GM12878 (cell line): ENCODE measurements around the gene PFKFB2. TPM values are rescaled to one million over a fixed set of nuclear protein-coding genes. Genes with fewer than 3 reads are reported as not detected.

Experiments used
- ATAC-seq: fragments of 200-7000 bp; cut with Tn5 transposase; 3 replicates; pipeline ENCODE4 v1.9.1; 2020; ENCODE audit warnings: mild to moderate bottlenecking, moderate library complexity
- BruUV-seq: library from RNA; stranded (reverse); fragments of 400-500 nt; replicated peaks from 2 replicates; lab custom pipeline; 2021; lab: Mats Ljungman, UMichigan
- CTCF ChIA-PET: fragments of 300-600 bp; sonication (Branson Sonifier 250); formaldehyde crosslinking; extraction: SDS; loops from one replicate; lab custom pipeline; 2021; ENCODE audit warnings: inconsistent platforms; lab: Yijun Ruan, JAX
- POLR2A ChIA-PET: fragments of 350-600 bp; formaldehyde crosslinking; extraction: SDS; loops from one replicate; lab custom pipeline; 2021; ENCODE audit warnings: inconsistent platforms; lab: Charles Lee
- RAD21 ChIA-PET: fragments of 300-600 bp; sonication (Branson Sonifier 250); formaldehyde crosslinking; loops from one replicate; lab custom pipeline; 2023; ENCODE audit warnings: antibody characterized with exemption; ENCODE audit not compliant: unreplicated experiment; lab: Charles Lee
- SMC1A ChIA-PET: fragments of 300-600 bp; sonication (Branson Sonifier 250); formaldehyde crosslinking; loops from one replicate; lab custom pipeline; 2023; ENCODE audit not compliant: unreplicated experiment, uncharacterized antibody; lab: Charles Lee
- DNase-seq: peaks from one replicate; pipeline ENCODE4 v3.0.0-alpha.2; 2011; ENCODE audit warnings: low read depth, low spot score
- FAIRE-seq: peaks from 3 replicates; lab custom pipeline; 2011; peaks lifted over from hg19 to GRCh38; lab: Jason Lieb, UNC
- H2AFZ ChIP-seq: 2 replicates; pipeline ENCODE4 v1.6.0; 2011; ENCODE audit warnings: low read depth, low read length, control low read depth; ENCODE audit not compliant: control insufficient read depth
- H3K27ac ChIP-seq: 2 replicates; pipeline ENCODE4 v1.5.1; 2011; ENCODE audit warnings: control low read depth; ENCODE audit not compliant: control insufficient read depth, insufficient read depth
- H3K27me3 ChIP-seq, 2 experiments: replicated peaks in 1 of 2; 2 replicates each; pipeline versions ENCODE4 v1.6.0 to v1.6.1; 2011; ENCODE audit warnings: low read length in 1 of 2; ENCODE audit not compliant: control insufficient read depth in 2 of 2, insufficient read depth in 2 of 2
- H3K36me3 ChIP-seq, 2 experiments: 2 replicates each; pipeline ENCODE4 v1.5.1; 2011; ENCODE audit warnings: low read length in 1 of 2; ENCODE audit not compliant: control insufficient read depth in 2 of 2, insufficient read depth in 2 of 2
- H3K4me1 ChIP-seq: 2 replicates; pipeline ENCODE4 v1.6.1; 2011; ENCODE audit warnings: mild to moderate bottlenecking, low read length, moderate library complexity, mixed read lengths; ENCODE audit not compliant: control insufficient read depth, insufficient read depth
- H3K4me2 ChIP-seq: 2 replicates; pipeline ENCODE4 v1.6.0; 2011; ENCODE audit warnings: control low read depth; ENCODE audit not compliant: control insufficient read depth, insufficient read depth
- H3K4me3 ChIP-seq: fragments of 200-600 bp; sonication (generic); 2 replicates; pipeline ENCODE4 v1.5.1; 2016
- H3K79me2 ChIP-seq: 2 replicates; pipeline ENCODE4 v1.6.0; 2011; ENCODE audit warnings: low read length; ENCODE audit not compliant: control insufficient read depth, insufficient read depth
- H3K9ac ChIP-seq: 2 replicates; pipeline ENCODE4 v1.8.0; 2011; ENCODE audit warnings: low read length, control low read depth, mixed read lengths; ENCODE audit not compliant: control insufficient read depth, insufficient read depth
- H3K9me3 ChIP-seq: replicated peaks from 3 replicates; pipeline ENCODE4 v1.5.1; 2011; ENCODE audit warnings: mild to moderate bottlenecking, low read length; ENCODE audit not compliant: control insufficient read depth, insufficient read depth
- H4K20me1 ChIP-seq: 2 replicates; pipeline ENCODE4 v1.6.0; 2011; ENCODE audit not compliant: control insufficient read depth, insufficient read depth
- E2F8 ChIP-seq: fragments of 450-650 bp; IDR thresholded peaks from 2 replicates; pipeline ENCODE4 v1.6.1; 2018; ENCODE audit warnings: mild to moderate bottlenecking, low read depth, moderate library complexity; ENCODE audit not compliant: partially characterized antibody
- ESRRA ChIP-seq: IDR thresholded peaks from 2 replicates; pipeline ENCODE4 v1.6.1; 2012; ENCODE audit warnings: mild to moderate bottlenecking, low read length, improper control_type of control experiment
- HDGF ChIP-seq: fragments of 450-650 bp; IDR thresholded peaks from 2 replicates; pipeline ENCODE4 v1.6.1; 2016; ENCODE audit warnings: antibody characterized with exemption
- IRF5 ChIP-seq: fragments of 450-650 bp; IDR thresholded peaks from 2 replicates; pipeline ENCODE4 v1.6.1; 2017; ENCODE audit warnings: borderline replicate concordance
- JUND ChIP-seq: IDR thresholded peaks from 2 replicates; pipeline ENCODE4 v1.6.1; 2012; ENCODE audit warnings: low read depth, mild to moderate bottlenecking, low read length, improper control_type of control experiment, moderate library complexity
- NFYA ChIP-seq: IDR thresholded peaks from 2 replicates; pipeline ENCODE4 v1.6.1; 2011; ENCODE audit warnings: low read depth, mild to moderate bottlenecking, low read length, improper control_type of control experiment, borderline replicate concordance
- RAD51 ChIP-seq: fragments of 450-650 bp; IDR thresholded peaks from 2 replicates; pipeline ENCODE4 v1.6.1; 2016; ENCODE audit warnings: moderate library complexity, mild to moderate bottlenecking, inconsistent platforms
- SRF ChIP-seq, 2 experiments: IDR thresholded peaks; 2 replicates each; pipeline ENCODE4 v1.6.1; 2011; ENCODE audit warnings: low read depth in 2 of 2, low read length in 2 of 2, mild to moderate bottlenecking in 1 of 2, moderate library complexity in 1 of 2
- WGBS: methylation state at CpG from one replicate; pipeline ENCODE4 v1.1.6; 2016; ENCODE audit warnings: low lambda C conversion rate; ENCODE audit not compliant: insufficient replicate concordance, insufficient coverage; ENCODE audit errors: missing lambda C conversion rate; 5-methylcytosine and 5-hydroxymethylcytosine counted together
- in situ Hi-C: fragments of 300-500 bp; cut with MboI; formaldehyde crosslinking; loops from 9 replicates; pipeline ENCODE4 v1.14.3; 2018; ENCODE audit warnings: mixed read lengths
- intact Hi-C: fragments of 100-400 bp; cut with micrococcal nuclease; formaldehyde crosslinking; loops from one replicate; pipeline ENCODE4 v1.14.2; 2022; ENCODE audit not compliant: unreplicated experiment
- polyA plus RNA-seq, 11 experiments: library from polyadenylated mRNA; depleted of rRNA in 4 of 11; unstranded in 6 of 11; stranded (reverse) in 5 of 11; fragments of >200 nt; fragmentation: Nextera tagmentation in 4 of 11; fragmentation: Illumina TruSeq in 1 of 11; extraction: Ambion mirVana in 4 of 11; extraction: Trizol in 1 of 11; gene quantifications; 1 replicate in 1 of 11; 2 replicates in 10 of 11; pipeline versions ENCODE4 v1.2.1 to v1.2.3, GENCODE V29; 2011 to 2016; ENCODE audit warnings: inconsistent platforms in 2 of 11, missing spikeins in 2 of 11, low read depth in 1 of 11
- total RNA-seq, 4 experiments: library from RNA; depleted of rRNA in 3 of 4; stranded (reverse); fragments of >200 nt in 3 of 4; fragmentation: Illumina TruSeq in 1 of 4; extraction: Trizol in 1 of 4; gene quantifications; 2 replicates each; pipeline versions ENCODE4 v1.2.1 to v1.2.3, GENCODE V29; 2013 to 2021

Gene PFKFB2
- total and polyA plus RNA-seq, 10 of the 15 experiments (the other 5 are each of a cell fraction or from before 2014, with no cell fraction given), result 0.40 to 1.3 (median 1.0) TPM

GRCh38 chr1:207056673-207057072 is 3.6 kb downstream of the PFKFB2 start:
- H3K79me2 ChIP-seq, result no peaks in the 10 kb centered on the region
- in situ Hi-C loops (no loop called here), intact Hi-C loops (no loop called here)
- H4K20me1 ChIP-seq, result no peaks in the 10 kb centered on the region
- TF ChIP-seq RAD51 (no peak), ESRRA (no peak), HDGF (no peak), NFYA (no peak), IRF5 (no peak), SRF (IDR thresholded peaks at IDR 0.05; ENCODE audit: low read depth in 2 of 2, low read length in 2 of 2) (no peak), JUND (no peak), E2F8 (no peak)
- BruUV-seq, result no TSS peak
- POLR2A ChIA-PET, result no interaction called here
- ATAC-seq (no peak), DNase-seq (no peak), FAIRE-seq (no peak)
- H3K9me3 ChIP-seq, result no peaks in the 10 kb centered on the region; the same call in 2 of the 3 replicates
- no peaks in the 10 kb centered on the region for H3K27me3 ChIP-seq
- WGBS, result 58% methylated on average over 6 of the region's 6 CpGs
- peaks cover 14% of the 10 kb centered on the region for H3K4me1 ChIP-seq
- CTCF ChIA-PET, result interaction anchor here (0.8 to 1.1 kb wide), 4 partner anchors 23 to 349 kb away, joined by 3 to 4 read pairs (median 3); no protein-coding TSS in a partner anchor
- H3K9ac ChIP-seq, result no peak overlapping the region
- no peaks in the 10 kb centered on the region for H3K36me3 ChIP-seq
- H2AFZ ChIP-seq, result no peak overlapping the region
- no peak overlapping the region for H3K27ac ChIP-seq
- H3K4me3 ChIP-seq, result no peak overlapping the region
- SMC1A ChIA-PET, result interaction anchor here (1.4 kb wide), 1 partner anchor 9 kb away, joined by 3 read pairs; no protein-coding TSS in a partner anchor
- RAD21 ChIA-PET, result interaction anchor here (2.0 kb wide), 1 partner anchor 19 kb away, joined by 8 read pairs; no protein-coding TSS in a partner anchor
- no peak overlapping the region for H3K4me2 ChIP-seq
